OCI-LY3 (cell line): ENCODE measurements around the gene HEXD.

Source experiments
- H2AFZ ChIP-seq: fragments of 200-600, 300-600 bp; shearing (Covaris generic); 2 replicates; pipeline ENCODE4 v1.6.0; 2014; ENCODE audit warnings: antibody characterized with exemption, low read depth, low read length
- H3K27ac ChIP-seq: fragments of 200-600, 300-600 bp; sonication (generic); 2 replicates; pipeline ENCODE4 v1.5.1; 2014; ENCODE audit warnings: mild to moderate bottlenecking, low read length, moderate library complexity, mixed read lengths
- H3K27me3 ChIP-seq: fragments of 200-600, 300-600 bp; sonication (generic); 2 replicates; pipeline ENCODE4 v1.6.1; 2014; ENCODE audit warnings: low read depth, low read length, mixed read lengths
- H3K36me3 ChIP-seq: fragments of 200-600, 300-600 bp; sonication (generic); replicated peaks from 2 replicates; pipeline ENCODE3; 2014; ENCODE audit warnings: low read depth, low read length, mixed read lengths
- H3K4me1 ChIP-seq: fragments of 300-600, 200-600 bp; sonication (generic); 2 replicates; pipeline ENCODE4 v1.6.1; 2014; ENCODE audit warnings: low read length, mixed read lengths
- H3K4me2 ChIP-seq: fragments of 200-600, 300-600 bp; sonication (generic); 2 replicates; pipeline ENCODE4 v1.6.1; 2014; ENCODE audit warnings: low read length, mixed read lengths
- H3K4me3 ChIP-seq: fragments of 300-600, 200-600 bp; sonication (generic); 2 replicates; pipeline ENCODE4 v1.5.1; 2014; ENCODE audit warnings: antibody characterized with exemption, mild to moderate bottlenecking, low read length, moderate library complexity
- H3K79me2 ChIP-seq: fragments of 300-600, 200-600 bp; shearing (Covaris generic); 2 replicates; pipeline ENCODE4 v1.6.1; 2014; ENCODE audit warnings: mild to moderate bottlenecking, low read length, mixed read lengths
- H3K9ac ChIP-seq: fragments of 300-600, 200-600 bp; shearing (Covaris generic); 2 replicates; pipeline ENCODE4 v1.6.0; 2014; ENCODE audit warnings: mild to moderate bottlenecking, low read length, moderate library complexity
- H3K9me3 ChIP-seq: fragments of 200-600, 300-600 bp; shearing (Covaris generic); 2 replicates; pipeline ENCODE4 v1.6.1; 2014; ENCODE audit warnings: low read length, mixed read lengths; ENCODE audit not compliant: insufficient read depth
- H4K20me1 ChIP-seq: fragments of 200-600, 300-600 bp; sonication (generic); 2 replicates; pipeline ENCODE4 v1.6.1; 2016; ENCODE audit warnings: low read length, mixed read lengths; ENCODE audit not compliant: insufficient read depth
- EZH2phosphoT487 ChIP-seq: fragments of 200-600 bp; shearing (Covaris generic); IDR thresholded peaks from 2 replicates; pipeline ENCODE4 v1.6.1; 2018; ENCODE audit warnings: antibody characterized with exemption, mixed run types, low read depth
- TF ChIP-seq, protein P1 (sequence below): fragments of 200-600, 300-600 bp; sonication (generic); IDR thresholded peaks from 2 replicates; pipeline ENCODE4 v1.5.1; 2014; ENCODE audit warnings: antibody characterized with exemption, low read length, low read depth

Gene HEXD

DNA sequence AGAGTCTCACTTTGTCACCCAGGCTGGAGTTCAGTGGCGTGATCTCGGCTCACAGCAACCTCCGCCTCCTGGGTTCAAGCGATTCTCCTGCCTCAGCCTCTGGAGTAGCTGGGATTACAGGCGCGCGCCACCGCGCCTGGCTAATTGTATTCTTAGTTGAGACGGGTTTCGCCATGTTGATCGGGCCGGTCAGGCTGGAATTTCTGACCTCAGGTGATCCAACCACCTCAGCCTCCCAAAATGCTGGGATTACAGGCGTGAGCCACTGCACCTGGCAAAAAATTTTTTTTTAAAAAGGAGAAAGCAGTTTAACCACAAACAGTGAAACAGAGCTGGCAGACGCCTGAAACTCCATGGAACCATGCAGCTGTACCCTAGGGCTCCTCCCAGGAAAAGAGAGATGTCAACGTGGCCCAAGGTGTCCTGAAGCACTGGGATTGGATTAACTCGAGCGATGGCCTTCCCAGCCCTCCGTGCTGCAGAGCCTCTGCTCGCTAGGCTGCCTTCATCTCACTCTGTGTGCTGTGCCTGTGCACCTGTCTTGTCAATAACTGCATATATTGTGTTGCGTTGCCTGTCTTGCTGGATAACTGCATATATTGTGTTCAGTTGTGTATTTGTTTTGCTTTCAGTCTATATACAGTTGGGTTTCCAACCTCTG is 71.8 kb downstream of the HEXD start:
- no peaks in the 10 kb centered on the region for H3K9me3 ChIP-seq
- H3K4me3 ChIP-seq = no peak overlapping the region
- no peak overlapping the region for H3K4me2 ChIP-seq
- peaks cover 7% of the 10 kb centered on the region for H3K4me1 ChIP-seq
- H3K27ac ChIP-seq = no peak overlapping the region
- H3K9ac ChIP-seq = no peak overlapping the region
- no peaks in the 10 kb centered on the region for H3K27me3 ChIP-seq
- peaks cover 16% of the 10 kb centered on the region for H3K36me3 ChIP-seq
- TF ChIP-seq, protein P1, sequence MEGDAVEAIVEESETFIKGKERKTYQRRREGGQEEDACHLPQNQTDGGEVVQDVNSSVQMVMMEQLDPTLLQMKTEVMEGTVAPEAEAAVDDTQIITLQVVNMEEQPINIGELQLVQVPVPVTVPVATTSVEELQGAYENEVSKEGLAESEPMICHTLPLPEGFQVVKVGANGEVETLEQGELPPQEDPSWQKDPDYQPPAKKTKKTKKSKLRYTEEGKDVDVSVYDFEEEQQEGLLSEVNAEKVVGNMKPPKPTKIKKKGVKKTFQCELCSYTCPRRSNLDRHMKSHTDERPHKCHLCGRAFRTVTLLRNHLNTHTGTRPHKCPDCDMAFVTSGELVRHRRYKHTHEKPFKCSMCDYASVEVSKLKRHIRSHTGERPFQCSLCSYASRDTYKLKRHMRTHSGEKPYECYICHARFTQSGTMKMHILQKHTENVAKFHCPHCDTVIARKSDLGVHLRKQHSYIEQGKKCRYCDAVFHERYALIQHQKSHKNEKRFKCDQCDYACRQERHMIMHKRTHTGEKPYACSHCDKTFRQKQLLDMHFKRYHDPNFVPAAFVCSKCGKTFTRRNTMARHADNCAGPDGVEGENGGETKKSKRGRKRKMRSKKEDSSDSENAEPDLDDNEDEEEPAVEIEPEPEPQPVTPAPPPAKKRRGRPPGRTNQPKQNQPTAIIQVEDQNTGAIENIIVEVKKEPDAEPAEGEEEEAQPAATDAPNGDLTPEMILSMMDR = no peak
- TF ChIP-seq EZH2phosphoT487 = no peak
- H2AFZ ChIP-seq = no peak overlapping the region
- H3K79me2 ChIP-seq = no peaks in the 10 kb centered on the region
- H4K20me1 ChIP-seq = no peaks in the 10 kb centered on the region

DNA sequence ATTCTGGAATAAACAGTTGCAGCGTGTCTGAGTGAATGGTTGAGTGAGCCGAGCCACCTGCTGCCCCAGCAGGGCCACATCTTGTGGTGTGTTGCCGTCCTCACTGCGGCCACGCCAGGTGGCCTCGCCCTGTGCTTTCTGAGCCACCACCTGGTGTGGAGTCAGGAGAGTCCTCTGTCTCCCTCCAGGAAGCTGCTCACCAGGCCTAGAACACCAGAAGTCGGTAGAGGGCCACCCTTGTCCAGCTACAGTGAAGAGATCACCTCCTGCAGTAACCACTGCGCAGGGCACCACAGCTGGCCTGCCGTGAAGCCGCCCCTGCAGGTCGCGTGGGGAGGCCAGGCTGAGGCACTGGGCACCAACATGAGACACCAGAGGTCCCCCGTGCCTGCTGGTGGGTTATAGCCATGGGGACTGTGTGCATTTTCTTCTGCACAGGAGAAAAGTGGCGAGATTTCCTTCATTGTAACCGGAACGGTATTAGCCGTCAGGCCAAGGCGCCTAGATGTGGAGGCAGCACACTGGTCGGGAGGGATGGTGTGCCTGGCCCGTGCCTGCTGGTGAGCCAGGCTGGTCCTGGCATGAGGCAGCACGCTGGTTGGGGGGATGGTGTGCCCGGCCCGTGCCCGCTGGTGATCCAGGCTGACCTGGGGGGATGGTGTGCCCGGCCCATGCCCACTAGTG is 72.5 kb downstream of the HEXD start:
- Histone ChIP-seq H3K4me2 (no peak overlapping the region), H3K36me3 (peaks cover 14% of the 10 kb centered on the region), H3K27ac (no peak overlapping the region), H3K9me3 (no peaks in the 10 kb centered on the region), H3K9ac (no peak overlapping the region), H3K4me1 (peaks cover 7% of the 10 kb centered on the region), H4K20me1 (no peaks in the 10 kb centered on the region), H3K79me2 (no peaks in the 10 kb centered on the region), H2AFZ (no peak overlapping the region), H3K4me3 (no peak overlapping the region), H3K27me3 (no peaks in the 10 kb centered on the region)
- TF ChIP-seq, protein P1 = no peak
- no peak for TF ChIP-seq EZH2phosphoT487

DNA sequence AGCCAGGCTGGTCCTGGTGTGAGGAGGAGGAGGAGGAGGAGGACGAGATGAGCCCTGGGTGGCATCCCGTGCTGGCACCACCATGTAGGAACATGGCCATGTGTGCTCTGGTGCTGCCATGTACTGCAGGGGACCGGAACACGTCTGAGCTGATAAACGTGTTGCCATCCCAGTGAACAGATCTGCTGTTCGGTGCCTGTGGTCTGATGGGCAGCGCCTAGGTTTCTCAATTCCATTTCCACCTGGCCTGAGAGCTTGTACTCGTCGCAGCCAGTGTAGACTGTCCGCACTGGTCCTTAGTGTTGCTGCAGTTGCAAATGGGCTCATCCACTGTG is 73.0 kb downstream of the HEXD start:
- Histone ChIP-seq H3K4me1 (peaks cover 7% of the 10 kb centered on the region), H4K20me1 (no peaks in the 10 kb centered on the region), H3K36me3 (peaks cover 14% of the 10 kb centered on the region), H2AFZ (no peak overlapping the region), H3K79me2 (no peaks in the 10 kb centered on the region), H3K4me2 (no peak overlapping the region), H3K9me3 (no peaks in the 10 kb centered on the region), H3K9ac (no peak overlapping the region), H3K4me3 (no peak overlapping the region), H3K27ac (no peak overlapping the region), H3K27me3 (no peaks in the 10 kb centered on the region)
- TF ChIP-seq, protein P1 = no peak
- TF ChIP-seq EZH2phosphoT487 = no peak

DNA sequence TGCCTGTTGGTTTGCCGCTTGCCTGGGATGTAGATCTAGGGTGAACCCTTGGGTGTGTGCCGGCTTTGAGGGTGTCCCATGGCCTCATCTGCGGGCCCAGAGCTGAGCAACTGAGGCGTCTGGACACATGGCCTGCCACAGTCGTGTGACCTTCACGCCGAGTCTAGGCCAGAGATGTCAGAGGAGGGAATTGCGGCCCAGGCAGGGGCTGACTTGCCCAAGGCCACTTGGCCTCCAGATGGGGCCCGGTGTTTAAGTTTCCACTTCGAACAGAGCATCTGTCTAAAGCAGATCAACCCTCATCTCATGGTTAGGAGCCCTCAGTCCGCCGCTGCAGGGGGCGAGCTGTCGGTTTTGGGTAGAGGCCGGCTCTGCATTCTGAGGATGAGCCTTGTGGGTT is 73.4 kb downstream of the HEXD start:
- no peaks in the 10 kb centered on the region for H3K9me3 ChIP-seq
- no peak overlapping the region for H3K9ac ChIP-seq
- H2AFZ ChIP-seq = no peak overlapping the region
- H3K36me3 ChIP-seq = peaks cover 13% of the 10 kb centered on the region
- TF ChIP-seq EZH2phosphoT487 = no peak
- TF ChIP-seq, protein P1 = no peak
- H3K79me2 ChIP-seq = no peaks in the 10 kb centered on the region
- H3K27ac ChIP-seq = no peak overlapping the region
- H3K4me3 ChIP-seq = no peak overlapping the region
- H3K4me2 ChIP-seq = no peak overlapping the region
- H4K20me1 ChIP-seq = no peaks in the 10 kb centered on the region
- no peaks in the 10 kb centered on the region for H3K27me3 ChIP-seq
- peaks cover 7% of the 10 kb centered on the region for H3K4me1 ChIP-seq
